ENCODE data around the gene ZBTB7B. TPM values are rescaled to one million over a fixed set of nuclear protein-coding genes. Genes with fewer than 3 reads are reported as not detected.

Gene ZBTB7B
- total RNA-seq, result 10 to 100 TPM; 58.1 to 74.8 TPM

DNA sequence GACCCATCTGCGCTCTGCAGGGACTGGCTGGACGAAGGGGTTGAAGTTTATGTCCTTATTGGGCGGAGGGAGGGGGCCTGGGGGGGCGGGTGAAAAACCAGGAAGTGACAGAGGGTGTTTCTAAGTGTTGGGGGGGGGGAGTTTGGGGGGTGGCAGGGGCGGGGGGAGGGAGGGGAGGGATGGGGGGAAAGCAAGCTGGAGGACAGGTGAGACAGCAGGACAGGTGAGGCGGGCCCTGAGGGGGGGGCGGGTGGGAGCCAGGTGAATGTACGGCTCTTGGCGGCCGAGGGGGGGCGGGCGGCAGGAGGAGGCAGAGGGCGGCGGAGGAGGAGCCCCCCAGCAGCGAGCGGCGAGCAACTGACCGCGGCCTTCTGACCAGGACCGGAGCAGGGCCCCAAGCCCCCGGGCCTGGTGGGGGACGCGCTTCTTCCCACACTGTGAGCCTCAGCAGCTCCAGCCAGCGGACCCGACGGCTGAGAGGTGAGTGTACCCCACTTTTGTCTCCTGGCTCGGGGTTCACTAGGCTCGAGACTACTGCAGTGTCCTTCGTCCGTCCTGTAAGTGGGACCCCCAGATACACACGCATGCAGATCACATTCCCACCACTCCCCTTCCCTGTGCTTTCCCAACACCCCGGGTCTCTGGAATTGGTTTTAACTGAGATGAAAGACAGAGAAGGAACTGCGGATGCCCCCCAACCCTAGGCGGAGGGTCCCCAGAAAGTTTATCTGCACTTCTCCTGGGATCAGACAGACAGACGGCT is at the start of gene ZBTB7B:
TSS of gene ZBTB7B (plus strand) at position 339 of the 763 bp plus-strand sequence. CDS start 11,859 bp downstream, outside the sequence.
- peak within 1 kb of the TSS; percentile 97 for H3K27ac Mint-ChIP-seq
- CTCF ChIA-PET, result interaction anchor here (2.3 to 13.5 kb wide), 3 partner anchors 12 to 82 kb away, joined by 9 to 212 read pairs (median 11); partner anchors contain the start of gene FLAD1
- peaks cover 58% of the 10 kb centered on the region for H3K4me1 Mint-ChIP-seq
- H3K4me3 Mint-ChIP-seq, result peak within 1 kb of the TSS; percentile 98
- DNase-seq (no peak), ATAC-seq (peak; percentile 1)
- H3K27me3 Mint-ChIP-seq, result no peaks in the 10 kb centered on the region
- peaks cover 3% of the 10 kb centered on the region for H3K36me3 Mint-ChIP-seq
- no peaks in the 10 kb centered on the region for H3K9me3 Mint-ChIP-seq (ENCODE audit: low read depth)

DNA sequence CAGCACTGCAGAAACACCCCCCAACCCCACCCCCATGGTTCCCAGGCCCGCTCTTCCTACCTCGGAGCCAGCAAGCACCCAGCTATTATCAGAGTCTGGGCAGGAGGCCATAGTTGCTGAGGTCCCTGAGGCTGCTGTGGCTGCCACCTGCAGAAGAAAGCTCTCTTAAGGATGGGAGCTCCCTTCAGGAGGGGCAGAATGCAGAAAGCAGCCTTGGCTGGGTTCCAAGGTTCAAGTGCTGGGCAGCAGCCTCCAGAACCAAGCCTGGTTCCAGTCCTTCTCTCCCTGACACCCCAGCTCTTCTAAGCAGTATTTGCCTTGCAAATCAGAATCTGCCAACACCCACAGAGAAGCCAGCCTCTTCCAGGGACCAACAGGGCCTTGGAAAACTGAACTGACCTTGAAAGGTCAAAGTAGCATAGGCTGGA is 49.0 kb upstream of the ZBTB7B start:
- ATAC-seq (no peak), DNase-seq (no peak)
- no peaks in the 10 kb centered on the region for H3K9me3 Mint-ChIP-seq (ENCODE audit: low read depth)
- CTCF ChIA-PET, result interaction anchor here (1.2 to 5.6 kb wide), 5 partner anchors 10 to 65 kb away, joined by 3 to 46 read pairs (median 11); partner anchors contain the start of genes FLAD1 and PMVK
- peak overlapping the region; percentile 98 for H3K27ac Mint-ChIP-seq
- H3K36me3 Mint-ChIP-seq, result peaks cover 17% of the 10 kb centered on the region
- H3K4me1 Mint-ChIP-seq, result peaks cover 75% of the 10 kb centered on the region
- peak overlapping the region; percentile 95 for H3K4me3 Mint-ChIP-seq
- H3K27me3 Mint-ChIP-seq, result no peaks in the 10 kb centered on the region

DNA sequence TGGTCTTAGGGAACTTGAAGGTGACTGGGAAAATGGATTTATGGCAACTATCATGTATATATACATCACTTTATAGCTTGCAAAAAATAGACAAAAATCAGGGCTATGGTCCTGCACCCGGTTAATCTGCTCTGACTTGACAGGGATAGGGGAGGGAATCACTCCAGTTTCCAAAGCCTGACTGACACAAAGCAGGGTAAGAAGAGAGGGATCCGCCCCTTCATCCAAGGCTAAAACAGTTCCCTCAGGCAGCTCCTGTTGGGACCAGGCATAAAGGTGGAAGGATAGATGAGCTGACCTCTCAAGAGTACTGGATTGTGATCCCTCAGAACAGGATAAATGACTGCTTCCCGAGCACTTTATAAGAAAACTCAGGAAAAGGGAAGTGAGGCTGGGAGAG is 48.1 kb upstream of the ZBTB7B start:
- Mint-ChIP-seq H3K9me3 (ENCODE audit: low read depth) (no peaks in the 10 kb centered on the region), H3K4me1 (peaks cover 73% of the 10 kb centered on the region), H3K27me3 (no peaks in the 10 kb centered on the region)

DNA sequence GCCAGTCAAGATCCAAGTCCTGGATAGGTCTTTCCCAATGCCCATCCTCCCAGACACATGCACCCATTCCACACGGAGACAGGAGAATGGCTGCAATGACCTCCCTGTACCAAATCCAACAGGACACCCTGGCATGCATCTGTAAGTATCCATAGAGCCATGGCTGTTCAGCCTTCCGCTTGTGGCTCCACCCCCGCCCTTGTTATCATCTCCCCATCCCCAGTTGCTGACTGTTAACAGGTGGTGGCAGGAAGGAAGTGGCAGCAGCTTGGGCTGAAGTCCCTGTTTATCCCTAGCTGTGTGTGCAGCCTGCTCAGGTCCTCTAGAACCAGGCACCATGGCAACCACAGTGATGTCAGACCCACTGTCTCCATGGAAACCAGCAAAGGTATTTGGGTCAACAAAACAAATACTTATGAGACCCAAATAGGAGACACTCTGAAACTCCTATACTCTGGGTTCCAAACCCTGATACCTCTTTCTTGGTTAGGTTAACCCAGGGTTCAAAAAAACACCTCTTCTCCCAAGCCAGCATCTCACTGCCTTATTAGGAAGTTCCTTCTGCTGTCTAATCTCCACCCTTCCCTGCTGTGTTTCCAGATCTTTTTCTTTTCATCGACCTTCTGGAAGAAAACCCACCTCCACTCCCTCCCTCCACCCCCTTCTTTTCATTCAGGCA is 47.4 kb upstream of the ZBTB7B start:
- ATAC-seq, result peak; percentile 89
- Mint-ChIP-seq H3K9me3 (ENCODE audit: low read depth) (no peaks in the 10 kb centered on the region), H3K27ac (peak overlapping the region; percentile 98), H3K4me1 (peaks cover 77% of the 10 kb centered on the region), H3K36me3 (peaks cover 17% of the 10 kb centered on the region), H3K4me3 (peak overlapping the region; percentile 95), H3K27me3 (no peaks in the 10 kb centered on the region)
- CTCF ChIA-PET, result interaction anchor here (0.7 to 5.6 kb wide), 22 partner anchors 9 to 347 kb away, joined by 3 to 46 read pairs (median 4); partner anchors contain the start of genes ADAM15, CKS1B, EFNA4 and FLAD1
- DNase-seq, result peak; percentile 97

More for the DNA sequence above, 48.1 kb upstream of the ZBTB7B start:
- ATAC-seq, result no peak
- Mint-ChIP-seq H3K27ac (peak overlapping the region; percentile 98), H3K36me3 (peaks cover 17% of the 10 kb centered on the region), H3K4me3 (peak overlapping the region; percentile 95)
- CTCF ChIA-PET, result interaction anchor here (1.0 to 5.6 kb wide), 11 partner anchors 9 to 130 kb away, joined by 3 to 46 read pairs (median 7); partner anchors contain the start of genes ADAM15, CKS1B, FLAD1 and LENEP
- DNase-seq, result no peak

DNA sequence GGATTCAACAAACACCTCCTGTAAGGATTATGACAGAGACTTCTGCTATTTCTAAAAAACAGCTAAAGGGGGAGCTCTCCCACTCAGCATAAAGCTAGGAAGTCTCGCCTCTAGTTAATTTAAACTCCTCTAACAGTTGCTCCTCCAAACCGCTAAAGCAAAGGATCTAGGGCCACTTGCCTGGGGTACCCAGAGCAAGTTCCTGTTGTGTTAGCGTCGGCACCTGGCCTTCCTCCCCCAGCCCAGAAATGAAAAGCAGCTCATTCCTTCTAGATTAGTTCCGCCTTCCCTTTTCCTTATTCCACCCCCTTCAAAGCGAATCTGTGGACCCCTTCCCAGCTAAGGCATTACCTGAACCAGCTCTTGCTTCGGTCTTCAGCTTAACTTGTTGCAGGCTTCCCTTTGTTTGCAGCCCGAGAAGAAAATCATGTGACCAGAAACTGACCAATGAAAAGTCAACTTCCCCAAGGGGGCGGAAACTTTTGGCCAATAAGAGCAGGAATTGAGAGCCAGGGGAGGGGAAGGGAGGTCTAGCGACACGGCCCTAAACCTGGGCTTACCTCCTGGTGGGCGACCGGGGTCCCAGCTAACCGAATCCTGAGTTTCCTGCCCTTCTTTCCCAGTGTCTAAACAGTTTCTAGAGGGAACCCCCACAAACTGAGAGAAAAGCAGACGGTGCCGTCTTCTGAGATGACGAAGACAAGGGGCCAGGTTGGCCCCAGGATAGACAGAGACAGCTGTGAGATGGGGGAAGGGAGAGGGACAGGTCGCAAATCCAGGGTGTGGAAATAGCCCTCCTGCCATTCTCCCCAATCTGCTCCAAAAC is 46.7 kb upstream of the ZBTB7B start, which contains the start of gene PBXIP1:
TSS of gene PBXIP1 (minus strand) at position 382 of the 826 bp plus-strand sequence. CDS start 2,378 bp downstream, outside the sequence.
- CTCF ChIA-PET, result interaction anchor here (0.7 to 5.6 kb wide), 20 partner anchors 8 to 347 kb away, joined by 3 to 46 read pairs (median 4); partner anchors contain the start of genes ADAM15, CKS1B, EFNA4 and KRTCAP2
- DNase-seq (peak; percentile 92), ATAC-seq (peak; percentile 62)
- Mint-ChIP-seq H3K27ac (peak within 1 kb of the TSS; percentile 98), H3K4me1 (peaks cover 78% of the 10 kb centered on the region), H3K9me3 (ENCODE audit: low read depth) (no peaks in the 10 kb centered on the region), H3K27me3 (no peaks in the 10 kb centered on the region), H3K36me3 (peaks cover 14% of the 10 kb centered on the region), H3K4me3 (peak within 1 kb of the TSS; percentile 95)

DNA sequence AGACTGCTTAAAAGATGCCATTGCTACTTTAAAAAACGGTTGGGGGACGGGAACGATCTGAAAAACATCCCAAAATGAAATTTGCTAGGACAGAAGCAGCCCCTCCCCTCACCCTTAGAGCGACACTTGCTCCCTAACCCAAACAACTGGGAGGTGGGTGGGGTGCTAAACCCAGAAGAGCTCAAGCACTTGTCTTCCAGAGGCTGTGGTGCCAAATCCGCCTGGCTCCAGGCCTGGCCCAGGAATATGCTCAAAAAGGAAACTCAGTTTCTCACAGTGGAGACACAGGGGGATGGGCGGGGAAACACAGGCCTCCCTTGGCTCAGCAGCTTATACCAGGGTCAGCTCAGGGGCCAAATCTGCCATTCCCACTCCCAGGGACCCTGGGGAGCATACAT is 46.1 kb upstream of the ZBTB7B start:
- H3K36me3 Mint-ChIP-seq, result peaks cover 16% of the 10 kb centered on the region
- no peaks in the 10 kb centered on the region for H3K9me3 Mint-ChIP-seq (ENCODE audit: low read depth)
- no peaks in the 10 kb centered on the region for H3K27me3 Mint-ChIP-seq
- no peak for DNase-seq
- peak overlapping the region; percentile 98 for H3K27ac Mint-ChIP-seq
- no peak for ATAC-seq
- peaks cover 75% of the 10 kb centered on the region for H3K4me1 Mint-ChIP-seq
- CTCF ChIA-PET, result interaction anchor here (1.4 to 5.6 kb wide), 9 partner anchors 10 to 294 kb away, joined by 3 to 46 read pairs (median 5); partner anchors contain the start of genes CKS1B and EFNA4
- H3K4me3 Mint-ChIP-seq, result peak overlapping the region; percentile 95

DNA sequence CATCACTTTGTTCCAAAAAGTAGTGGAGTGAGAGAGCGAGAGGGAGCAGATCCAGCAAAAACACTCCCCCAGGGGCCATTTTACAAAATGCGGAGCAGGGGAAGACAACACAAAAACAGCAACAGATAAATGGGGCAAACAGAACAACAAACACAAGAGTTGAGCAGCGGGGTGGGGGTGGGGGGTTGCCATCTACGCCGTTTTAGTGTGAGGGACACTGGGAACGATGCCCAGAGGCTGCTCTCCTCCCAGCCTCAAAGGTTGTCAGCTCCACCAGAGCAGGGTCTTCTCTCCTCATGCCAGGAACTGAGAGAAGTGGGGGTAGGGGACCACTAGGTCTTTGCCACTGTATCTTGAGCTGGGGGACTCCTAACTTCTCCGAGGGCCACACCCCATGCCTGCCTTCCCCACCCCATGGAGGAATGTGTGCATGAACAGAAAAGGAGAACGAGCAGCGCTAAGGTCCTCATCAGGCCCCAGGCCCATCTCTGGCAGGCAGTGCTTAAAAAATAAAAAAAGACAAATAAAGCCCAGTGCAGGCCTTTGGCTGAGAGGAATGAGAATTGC is 45.4 kb upstream of the ZBTB7B start:
- Mint-ChIP-seq H3K27ac (peak overlapping the region; percentile 98), H3K9me3 (ENCODE audit: low read depth) (no peaks in the 10 kb centered on the region), H3K4me3 (no peak overlapping the region), H3K4me1 (peaks cover 71% of the 10 kb centered on the region), H3K27me3 (no peaks in the 10 kb centered on the region), H3K36me3 (peaks cover 12% of the 10 kb centered on the region)
- ATAC-seq (no peak), DNase-seq (no peak)
- CTCF ChIA-PET, result interaction anchor here (1.4 to 5.6 kb wide), 3 partner anchors 39 to 107 kb away, joined by 3 to 41 read pairs (median 5); partner anchors contain the start of gene EFNA4

DNA sequence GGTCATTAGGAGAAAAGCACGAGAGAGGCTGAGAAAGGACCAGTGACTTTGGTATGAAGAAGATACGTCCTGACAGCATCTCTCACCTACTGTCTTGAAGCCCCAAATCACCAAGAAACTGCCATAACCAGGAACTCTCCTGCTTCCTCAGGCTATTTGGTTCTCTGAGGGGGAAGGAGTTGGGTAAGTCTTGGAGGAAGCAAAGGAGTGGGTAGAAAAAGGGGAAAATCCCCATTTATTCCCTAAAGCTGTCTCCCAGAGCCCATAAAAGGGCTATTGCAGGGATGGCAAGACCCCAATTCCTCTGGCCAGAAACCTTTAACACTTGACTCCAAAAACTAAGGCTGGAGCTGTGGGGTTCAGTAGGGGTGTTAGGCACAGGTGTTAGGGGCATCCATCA is 44.6 kb upstream of the ZBTB7B start:
- CTCF ChIA-PET, result interaction anchor here (1.2 to 1.4 kb wide), 2 partner anchors 38 to 59 kb away, joined by 3 to 4 read pairs; no protein-coding TSS in a partner anchor
- H3K4me3 Mint-ChIP-seq, result no peak overlapping the region

DNA sequence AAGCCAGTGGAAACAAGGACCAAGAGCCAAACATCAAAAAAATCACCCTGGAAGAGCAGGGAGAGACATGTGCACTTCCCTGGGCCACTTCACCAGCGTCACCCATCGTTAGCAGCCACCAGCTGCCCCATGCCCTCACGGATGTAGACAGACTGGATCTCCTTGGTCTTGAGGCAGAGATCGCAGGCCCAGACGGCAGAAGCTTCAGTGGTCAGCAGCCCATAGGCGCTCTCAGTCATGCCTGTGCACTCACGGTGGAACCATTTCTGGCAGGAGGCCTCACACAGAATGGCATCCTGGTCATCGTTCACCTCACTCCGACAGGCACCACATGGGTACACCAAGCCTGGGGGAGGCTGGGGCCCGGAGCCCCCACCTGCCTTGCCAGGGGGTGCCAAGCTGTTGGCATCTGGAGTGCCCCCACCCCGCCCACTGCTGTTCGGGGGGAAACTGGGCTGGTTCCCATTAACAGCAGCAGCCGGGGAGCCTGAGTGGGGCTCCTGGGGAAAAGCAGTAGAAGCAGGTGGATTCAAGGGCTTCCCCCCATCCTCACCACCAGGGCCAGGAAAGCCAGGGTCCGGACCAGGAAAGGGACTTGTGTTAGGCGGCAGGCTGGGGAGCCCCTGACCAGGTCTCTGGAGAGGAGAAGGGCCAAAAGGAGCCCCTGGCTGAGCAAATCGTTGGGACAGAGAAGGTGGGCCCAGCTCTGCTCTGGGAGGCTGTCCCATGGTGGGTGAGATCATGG is 43.7 kb upstream of the ZBTB7B start:
- Mint-ChIP-seq H3K4me1 (peaks cover 69% of the 10 kb centered on the region), H3K27ac (peak overlapping the region; percentile 47), H3K36me3 (peaks cover 18% of the 10 kb centered on the region), H3K27me3 (no peaks in the 10 kb centered on the region), H3K4me3 (no peak overlapping the region), H3K9me3 (ENCODE audit: low read depth) (no peaks in the 10 kb centered on the region)
- CTCF ChIA-PET, result interaction anchor here (1.2 to 1.4 kb wide), 3 partner anchors 15 to 58 kb away, joined by 3 to 4 read pairs (median 4); no protein-coding TSS in a partner anchor
- DNase-seq (no peak), ATAC-seq (no peak)

More for the DNA sequence above, 44.6 kb upstream of the ZBTB7B start:
- no peaks in the 10 kb centered on the region for H3K9me3 Mint-ChIP-seq (ENCODE audit: low read depth)
- peaks cover 69% of the 10 kb centered on the region for H3K4me1 Mint-ChIP-seq
- H3K27me3 Mint-ChIP-seq, result no peaks in the 10 kb centered on the region
- H3K27ac Mint-ChIP-seq, result peak overlapping the region; percentile 47
- ATAC-seq (no peak), DNase-seq (no peak)
- H3K36me3 Mint-ChIP-seq, result peaks cover 16% of the 10 kb centered on the region

DNA sequence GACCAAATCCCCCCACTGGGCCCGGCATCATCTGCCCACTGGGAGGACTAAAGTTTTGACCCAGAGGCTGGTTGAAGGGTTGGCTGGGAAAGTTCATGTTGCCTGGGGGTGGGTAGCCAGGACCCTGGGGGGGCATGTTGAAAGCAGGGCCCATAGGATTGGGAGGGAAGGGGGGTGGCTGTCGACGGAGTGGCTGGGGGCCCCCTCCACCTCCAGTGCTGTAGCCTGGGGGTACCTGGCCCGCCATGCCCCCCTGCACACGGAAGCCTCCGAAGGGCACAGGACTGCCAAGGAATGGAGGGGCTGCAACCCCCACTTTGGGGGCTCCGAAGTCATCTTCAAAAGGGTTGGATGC is 43.2 kb upstream of the ZBTB7B start:
- H3K36me3 Mint-ChIP-seq, result peaks cover 20% of the 10 kb centered on the region
- H3K9me3 Mint-ChIP-seq (ENCODE audit: low read depth), result no peaks in the 10 kb centered on the region
- DNase-seq (no peak), ATAC-seq (no peak)
- CTCF ChIA-PET, result interaction anchor here (0.9 to 2.9 kb wide), 3 partner anchors 14 to 19 kb away, joined by 3 to 21 read pairs (median 4); no protein-coding TSS in a partner anchor
- H3K4me1 Mint-ChIP-seq, result peaks cover 65% of the 10 kb centered on the region
- H3K27me3 Mint-ChIP-seq, result no peaks in the 10 kb centered on the region
- H3K4me3 Mint-ChIP-seq, result peak overlapping the region; percentile 31
- no peak overlapping the region for H3K27ac Mint-ChIP-seq

DNA sequence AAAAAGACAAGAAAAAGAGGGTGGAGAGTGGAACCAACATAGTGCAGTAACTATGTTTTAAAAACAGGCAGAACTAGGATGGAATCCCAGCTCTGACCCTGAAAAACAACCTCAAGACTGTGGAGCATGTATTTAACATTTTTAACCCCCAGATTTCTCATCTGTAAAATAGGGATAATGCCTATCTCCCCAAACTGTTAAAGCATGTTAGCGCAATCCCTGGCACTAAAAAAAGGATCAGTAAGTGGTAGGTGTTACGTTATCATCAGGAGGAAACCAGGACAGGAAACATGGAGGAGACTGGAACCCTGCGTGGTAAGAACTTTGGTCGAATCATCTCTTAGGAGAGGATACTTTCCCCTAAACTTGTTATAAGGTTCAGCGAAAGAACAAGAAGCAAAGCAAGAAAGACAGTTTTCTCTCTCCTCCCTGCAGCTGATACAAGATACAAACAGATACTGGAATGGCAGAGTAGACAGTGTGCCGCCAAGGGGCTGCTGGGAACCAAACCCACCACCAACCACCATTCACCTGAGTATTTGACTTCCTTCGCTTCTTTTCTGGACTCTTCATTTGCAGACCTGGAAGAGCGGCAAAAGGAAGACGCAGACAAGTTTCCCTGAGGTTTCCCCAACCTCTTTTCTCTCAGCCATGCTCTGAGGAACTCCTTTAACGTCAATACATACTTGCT is 42.0 kb upstream of the ZBTB7B start:
- peaks cover 20% of the 10 kb centered on the region for H3K36me3 Mint-ChIP-seq
- H3K27me3 Mint-ChIP-seq, result no peaks in the 10 kb centered on the region
- H3K27ac Mint-ChIP-seq, result peak overlapping the region; percentile 89
- CTCF ChIA-PET, result interaction anchor here (0.8 to 3.2 kb wide), 19 partner anchors 8 to 124 kb away, joined by 3 to 21 read pairs (median 5); partner anchors contain the start of genes ADAM15, FLAD1, PMVK and SHC1
- H3K4me1 Mint-ChIP-seq, result peaks cover 55% of the 10 kb centered on the region
- H3K9me3 Mint-ChIP-seq (ENCODE audit: low read depth), result no peaks in the 10 kb centered on the region
- ATAC-seq, result no peak
- no peak for DNase-seq
- H3K4me3 Mint-ChIP-seq, result peak overlapping the region; percentile 96

Measured in activated CD8-positive, alpha-beta memory T cell treated with anti-CD3 and anti-CD28 coated beads, Interleukin-2, amount 10 ng/mL, durations not matched to agents 7 days and 5 days (primary cell).